Cortex of kidney (tissue), 1 donor: ENCODE results near the gene DNAJC13.
"Not testable (repeated sequence)": the region's sequence is repeated elsewhere in the genome, so short reads cannot be mapped to it uniquely, and the experiment has no call there.

Experiments used
- DNase-seq: peaks from one replicate; lab custom pipeline; 2025; lab: John Stamatoyannopoulos, UW

The DNAJC13 gene, protein sequence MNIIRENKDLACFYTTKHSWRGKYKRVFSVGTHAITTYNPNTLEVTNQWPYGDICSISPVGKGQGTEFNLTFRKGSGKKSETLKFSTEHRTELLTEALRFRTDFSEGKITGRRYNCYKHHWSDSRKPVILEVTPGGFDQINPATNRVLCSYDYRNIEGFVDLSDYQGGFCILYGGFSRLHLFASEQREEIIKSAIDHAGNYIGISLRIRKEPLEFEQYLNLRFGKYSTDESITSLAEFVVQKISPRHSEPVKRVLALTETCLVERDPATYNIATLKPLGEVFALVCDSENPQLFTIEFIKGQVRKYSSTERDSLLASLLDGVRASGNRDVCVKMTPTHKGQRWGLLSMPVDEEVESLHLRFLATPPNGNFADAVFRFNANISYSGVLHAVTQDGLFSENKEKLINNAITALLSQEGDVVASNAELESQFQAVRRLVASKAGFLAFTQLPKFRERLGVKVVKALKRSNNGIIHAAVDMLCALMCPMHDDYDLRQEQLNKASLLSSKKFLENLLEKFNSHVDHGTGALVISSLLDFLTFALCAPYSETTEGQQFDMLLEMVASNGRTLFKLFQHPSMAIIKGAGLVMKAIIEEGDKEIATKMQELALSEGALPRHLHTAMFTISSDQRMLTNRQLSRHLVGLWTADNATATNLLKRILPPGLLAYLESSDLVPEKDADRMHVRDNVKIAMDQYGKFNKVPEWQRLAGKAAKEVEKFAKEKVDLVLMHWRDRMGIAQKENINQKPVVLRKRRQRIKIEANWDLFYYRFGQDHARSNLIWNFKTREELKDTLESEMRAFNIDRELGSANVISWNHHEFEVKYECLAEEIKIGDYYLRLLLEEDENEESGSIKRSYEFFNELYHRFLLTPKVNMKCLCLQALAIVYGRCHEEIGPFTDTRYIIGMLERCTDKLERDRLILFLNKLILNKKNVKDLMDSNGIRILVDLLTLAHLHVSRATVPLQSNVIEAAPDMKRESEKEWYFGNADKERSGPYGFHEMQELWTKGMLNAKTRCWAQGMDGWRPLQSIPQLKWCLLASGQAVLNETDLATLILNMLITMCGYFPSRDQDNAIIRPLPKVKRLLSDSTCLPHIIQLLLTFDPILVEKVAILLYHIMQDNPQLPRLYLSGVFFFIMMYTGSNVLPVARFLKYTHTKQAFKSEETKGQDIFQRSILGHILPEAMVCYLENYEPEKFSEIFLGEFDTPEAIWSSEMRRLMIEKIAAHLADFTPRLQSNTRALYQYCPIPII (N-terminal part only)

DNA sequence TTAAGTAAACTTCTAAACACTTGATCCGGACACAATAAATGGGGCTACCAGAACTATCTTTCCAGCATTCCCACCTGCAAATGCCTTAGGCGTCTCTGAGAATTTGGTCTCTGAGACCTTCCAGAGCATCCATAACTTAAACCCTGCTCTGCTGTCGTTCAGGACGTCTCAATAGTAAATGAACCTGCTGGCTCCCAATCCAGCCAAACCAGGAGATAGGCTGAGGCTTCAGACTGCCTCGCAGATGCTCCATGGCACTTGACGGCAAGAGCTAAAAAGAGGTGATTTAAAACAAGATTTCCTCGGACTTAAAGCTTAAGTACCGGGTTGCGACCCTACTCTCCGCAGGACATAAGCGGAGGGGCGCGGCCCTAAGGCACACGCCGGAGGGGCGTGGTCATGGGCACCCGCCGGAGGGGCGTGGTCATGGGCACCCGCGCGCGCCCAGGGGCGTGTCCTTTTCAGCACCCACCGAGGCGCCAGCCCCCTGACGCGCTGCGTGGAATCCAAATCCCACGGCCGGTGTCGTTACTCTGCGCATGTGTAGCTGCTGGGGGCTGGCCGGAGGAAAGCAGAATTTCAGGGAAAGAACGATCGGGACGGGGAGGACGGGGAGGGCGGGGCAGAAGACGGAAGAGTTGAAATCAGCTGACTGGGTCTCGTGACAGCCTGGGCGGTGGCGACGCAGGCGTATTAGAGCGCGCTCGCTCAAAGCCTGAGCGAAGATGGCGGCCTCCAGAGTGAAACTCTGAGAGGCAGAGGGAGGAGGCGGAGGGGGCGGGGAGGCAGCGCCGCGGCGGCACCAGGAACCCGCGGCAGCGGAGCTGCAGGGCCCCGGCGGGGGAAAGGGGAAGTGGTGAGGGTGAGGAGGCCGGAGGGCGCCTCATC lies at the start of gene DNAJC13:
TSS of gene DNAJC13 (plus strand) at position 696 of the 888 bp plus-strand sequence. CDS start 17,049 bp downstream, outside the sequence.
- DNase-seq: no peak

DNA sequence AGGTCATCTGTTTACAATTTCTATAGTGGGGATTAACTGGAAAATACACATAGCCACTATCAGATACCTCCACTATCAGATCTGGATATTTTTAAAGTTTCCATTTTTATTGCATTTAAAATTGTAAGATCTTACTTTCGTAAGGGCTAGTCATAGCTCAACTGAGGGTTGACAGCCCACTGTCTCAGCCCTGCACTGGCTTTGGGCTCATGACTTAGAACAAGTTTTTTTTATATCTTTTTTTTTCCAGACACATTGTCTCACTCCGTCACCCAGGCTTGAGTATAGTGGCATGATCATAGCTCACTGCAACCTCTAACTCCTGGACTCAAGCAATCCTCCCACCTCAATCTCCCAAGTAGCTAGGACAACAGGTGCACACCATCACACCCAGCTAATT lies 48.8 kb upstream of the DNAJC13 start:
- no peak for DNase-seq

DNA sequence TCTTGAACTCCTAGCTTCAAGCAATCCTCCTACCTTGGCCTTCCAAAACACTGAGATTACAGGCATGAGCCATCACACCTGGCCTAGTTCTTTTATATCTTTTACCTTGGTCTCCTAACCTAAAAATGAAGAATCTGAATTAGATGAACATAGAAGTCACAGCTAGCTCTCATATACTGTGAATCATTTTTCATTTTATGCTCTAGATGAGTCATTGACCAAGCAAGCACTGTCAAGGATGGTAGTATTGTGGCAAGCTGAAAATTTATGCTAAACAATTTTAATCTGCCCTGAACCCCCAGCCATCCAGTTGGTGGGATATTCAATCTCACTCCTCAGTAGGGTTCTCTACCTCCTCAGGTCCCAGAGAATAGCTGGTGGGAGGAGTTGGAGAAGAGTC lies 48.3 kb upstream of the DNAJC13 start:
- DNase-seq: no peak

DNA sequence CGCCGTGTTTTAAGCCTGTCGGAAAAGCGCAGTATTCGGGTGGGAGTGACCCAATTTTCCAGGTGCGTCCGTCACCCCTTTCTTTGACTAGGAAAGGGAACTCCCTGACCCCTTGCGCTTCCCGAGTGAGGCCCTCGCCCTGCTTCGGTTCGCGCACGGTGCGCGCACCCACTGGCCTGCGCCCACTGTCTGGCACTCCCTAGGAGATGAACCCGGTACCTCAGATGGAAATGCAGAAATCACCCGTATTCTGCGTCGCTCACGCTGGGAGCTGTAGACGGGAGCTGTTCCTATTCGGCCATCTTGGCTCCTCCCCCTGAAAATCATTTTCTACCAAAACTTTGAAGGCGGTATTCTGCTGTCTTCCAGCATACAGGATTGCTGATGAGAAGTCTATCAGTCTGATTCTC lies 40.4 kb upstream of the DNAJC13 start:
- DNase-seq: not testable (repeated sequence)

DNA sequence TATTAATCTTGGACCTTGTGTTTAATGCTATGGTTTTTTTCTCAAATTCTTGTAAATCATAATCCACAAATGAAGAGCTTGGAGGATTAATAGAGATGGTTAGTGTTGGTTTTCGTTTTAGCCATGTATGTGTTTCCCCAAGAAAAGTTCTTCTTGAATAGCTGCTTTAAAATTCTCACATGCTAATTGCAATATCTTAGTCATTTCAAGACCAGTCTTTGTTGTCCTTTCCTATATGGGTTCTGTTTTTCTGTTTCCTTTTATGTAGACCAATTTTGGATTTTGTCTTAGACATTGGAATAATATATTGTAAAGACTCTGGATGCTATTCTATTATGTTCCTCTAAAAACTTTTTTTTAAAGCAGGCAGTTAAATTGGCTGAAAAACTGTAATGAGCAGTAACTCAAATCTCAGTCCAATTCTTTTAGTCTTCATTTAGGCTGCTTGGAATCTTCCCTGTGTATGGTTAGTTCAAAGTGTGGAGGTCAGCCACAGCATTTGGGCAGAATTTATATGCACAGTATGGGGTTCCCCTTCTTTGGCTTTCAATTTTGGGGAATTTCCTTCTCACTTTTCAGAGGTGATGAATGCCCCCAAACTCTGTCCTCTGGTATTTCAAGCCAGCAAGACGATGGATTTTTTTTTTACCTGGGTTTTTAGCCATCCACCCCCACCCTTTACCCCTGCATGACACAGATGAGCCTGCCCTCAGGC lies 39.1 kb upstream of the DNAJC13 start:
- DNase-seq: no peak

DNA sequence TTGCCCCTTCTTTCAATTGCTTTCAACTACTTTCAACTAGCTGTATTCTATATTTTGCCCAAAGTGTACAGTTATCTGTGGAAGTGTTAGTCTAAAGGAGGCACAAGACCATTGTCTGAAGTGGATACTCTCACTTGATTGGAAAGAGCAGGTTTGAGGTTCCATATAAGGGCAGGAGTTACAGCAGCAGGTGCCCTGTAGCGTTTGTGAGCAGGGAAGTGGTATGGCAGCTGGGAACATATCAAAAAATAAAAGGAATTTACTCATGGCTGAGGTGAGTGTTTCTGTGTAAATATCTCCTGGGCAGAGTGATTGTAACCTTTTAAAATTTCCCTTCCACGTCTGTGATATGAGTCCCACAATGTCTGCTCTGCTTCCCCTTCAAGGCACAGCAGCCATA lies 38.5 kb upstream of the DNAJC13 start:
- DNase-seq: no peak

DNA sequence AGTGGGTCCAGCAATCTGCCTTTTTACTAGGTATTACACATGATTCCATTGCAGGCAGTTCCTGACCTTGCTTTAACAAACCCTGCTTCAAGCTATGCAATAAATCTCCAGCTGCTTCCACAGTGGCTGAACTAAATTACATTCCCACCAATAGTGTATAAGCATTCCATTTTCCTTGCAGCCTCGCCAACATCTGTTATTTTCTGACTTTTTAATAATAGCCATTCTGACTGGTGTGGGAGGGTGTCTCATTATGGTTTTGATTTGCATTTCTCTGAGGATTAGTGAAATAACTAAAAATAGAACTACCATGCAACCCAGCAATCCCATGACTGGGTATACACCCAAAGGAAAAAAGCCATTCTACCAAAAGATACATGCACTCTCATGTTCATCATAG lies 36.4 kb upstream of the DNAJC13 start:
- DNase-seq: no peak

DNA sequence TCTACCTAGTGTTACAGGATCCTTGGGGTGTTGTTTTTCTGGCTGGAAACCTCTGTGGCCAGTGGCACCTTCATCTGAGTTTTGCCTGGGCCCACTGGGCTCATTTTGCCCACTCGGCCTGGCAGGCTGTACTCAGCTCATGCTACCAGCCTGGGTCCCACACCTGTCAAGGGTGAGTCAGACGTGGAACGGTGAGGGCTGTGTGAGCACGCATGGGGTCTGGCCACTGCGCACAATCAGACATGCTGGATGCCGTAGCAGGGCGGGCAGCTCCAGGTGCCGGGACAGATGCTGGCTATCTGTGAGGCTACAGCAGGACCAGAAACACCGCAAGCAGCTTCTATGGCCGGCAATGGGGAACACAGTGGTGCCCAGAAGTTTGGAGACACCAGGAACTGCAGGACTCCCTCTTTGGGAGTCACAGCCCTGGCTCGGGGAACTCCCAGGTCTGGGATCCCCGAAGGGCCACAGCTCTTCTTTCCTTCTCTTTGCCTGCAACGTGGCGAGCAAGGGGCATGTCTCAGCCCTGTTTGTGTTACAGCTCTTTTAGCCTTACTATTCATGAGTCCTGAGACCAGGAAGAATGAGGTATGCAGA lies 35.9 kb upstream of the DNAJC13 start:
- no peak for DNase-seq

DNA sequence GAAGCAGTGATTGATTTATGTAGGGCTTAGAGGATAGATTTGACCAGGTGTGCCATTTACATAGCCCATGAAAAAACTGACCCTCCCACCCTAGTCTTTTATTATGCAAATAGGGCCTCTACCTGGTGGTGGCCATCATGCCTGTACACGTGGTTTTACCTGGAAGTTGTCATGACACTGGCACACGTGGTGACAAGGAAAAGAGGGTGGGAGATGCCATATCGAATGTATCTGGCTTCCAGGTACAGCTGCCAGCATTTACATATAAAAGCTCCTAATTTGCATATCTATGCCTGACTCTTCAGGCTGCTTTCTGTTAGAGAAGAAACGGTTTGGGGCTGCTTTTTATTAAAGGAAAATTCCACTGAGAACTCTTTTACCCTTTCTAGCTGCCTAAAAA lies 35.0 kb upstream of the DNAJC13 start:
- no peak for DNase-seq

DNA sequence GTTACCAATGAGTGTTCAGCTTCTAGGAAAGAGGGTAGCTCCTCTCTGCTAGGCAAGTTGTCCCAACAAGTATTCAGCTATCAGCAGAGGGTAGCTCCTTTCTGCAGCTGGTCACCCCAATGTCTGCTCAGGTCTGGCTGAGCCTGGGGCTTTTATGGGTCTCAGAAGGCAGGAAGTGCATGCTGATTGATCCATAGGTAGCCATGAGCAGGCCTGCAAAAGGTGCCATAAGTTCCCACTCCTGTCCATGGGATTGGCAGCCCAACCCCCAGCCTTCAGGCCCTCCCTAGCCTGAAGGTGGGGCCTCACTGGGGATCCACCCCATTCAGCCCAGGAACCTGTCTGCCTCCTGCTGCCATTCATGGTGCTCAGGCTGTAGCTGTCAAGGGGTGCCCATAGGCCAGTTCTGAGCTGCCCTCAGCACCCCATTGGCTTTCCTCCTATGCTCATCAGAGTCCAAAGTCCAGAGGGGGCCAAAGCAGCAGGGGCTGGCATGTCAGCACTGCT lies 34.6 kb upstream of the DNAJC13 start:
- no peak for DNase-seq

DNA sequence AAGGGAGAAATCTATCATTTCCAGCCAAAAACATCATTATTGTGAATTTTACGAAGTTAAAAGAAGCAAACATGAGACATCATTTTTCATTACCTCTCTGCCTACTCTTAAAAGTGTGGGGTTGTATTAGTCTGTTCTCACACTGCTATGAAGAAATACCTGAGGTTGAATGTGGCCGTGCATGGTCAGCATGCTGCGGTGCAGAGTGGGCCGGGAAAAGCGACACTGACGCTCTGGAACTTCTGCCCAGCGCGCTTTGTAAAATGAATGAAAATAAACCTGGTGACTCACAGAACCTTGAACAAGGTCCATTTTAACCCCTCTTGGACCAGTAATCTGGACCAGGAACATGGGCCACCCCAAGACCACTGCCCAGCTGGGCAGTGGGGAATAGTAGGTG lies 31.0 kb upstream of the DNAJC13 start:
- DNase-seq: no peak

DNA sequence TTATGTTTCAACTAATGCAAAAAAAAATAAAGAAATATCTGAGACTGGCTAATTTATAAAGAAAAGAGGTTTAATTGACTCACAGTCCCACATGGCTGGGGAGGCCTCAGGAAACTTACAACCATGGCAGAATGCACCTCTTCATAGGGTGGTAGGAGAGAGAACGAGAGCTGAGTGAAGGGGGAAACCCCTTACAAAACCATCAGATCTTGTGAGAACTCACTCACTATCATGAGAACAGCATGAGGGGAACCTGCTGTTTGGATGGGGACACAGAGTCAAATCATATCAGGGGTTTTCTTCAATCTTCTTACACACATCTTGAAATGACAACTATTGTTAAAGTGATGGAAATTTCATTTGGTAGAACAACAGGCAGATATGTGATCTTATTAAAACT lies 24.6 kb upstream of the DNAJC13 start:
- not testable (repeated sequence) for DNase-seq

DNA sequence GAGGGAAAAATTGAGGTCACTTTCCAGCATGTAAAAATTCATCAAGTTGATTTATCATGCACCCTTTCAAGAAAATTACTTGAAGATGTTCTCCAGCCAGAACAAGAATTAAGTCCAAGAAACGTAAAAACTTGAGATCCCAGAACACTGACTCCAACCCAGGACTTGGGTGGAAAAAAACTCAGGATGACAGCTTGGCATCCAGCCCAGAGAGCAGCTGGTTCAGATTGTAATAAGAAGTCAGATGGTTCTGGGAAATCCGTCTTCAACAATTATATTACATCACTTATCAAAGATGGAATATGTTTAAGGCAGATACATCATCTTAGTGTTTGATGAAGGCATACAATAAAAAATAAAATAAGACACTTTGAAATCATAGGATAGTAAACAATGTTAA lies 23.0 kb upstream of the DNAJC13 start:
- DNase-seq: no peak

DNA sequence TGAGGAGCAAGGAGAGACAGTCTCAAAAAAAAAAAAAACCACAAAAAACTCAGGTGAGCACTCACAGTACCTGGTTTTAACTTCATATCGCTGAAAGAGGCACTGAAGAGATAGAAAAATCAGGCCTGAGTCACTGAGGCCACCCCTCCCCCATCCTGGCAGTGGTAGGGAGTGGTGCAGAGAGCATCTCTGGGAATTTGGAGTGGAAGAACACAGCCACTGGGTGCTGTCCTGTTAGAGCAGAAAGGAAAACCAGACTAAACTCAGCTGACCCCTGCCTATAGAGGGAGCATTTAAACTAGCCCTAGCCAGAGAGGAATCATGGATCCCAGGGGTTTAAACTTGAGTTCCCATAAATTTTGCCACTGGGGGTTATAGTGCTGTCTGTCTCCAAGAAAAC lies 22.2 kb upstream of the DNAJC13 start:
- no peak for DNase-seq

DNA sequence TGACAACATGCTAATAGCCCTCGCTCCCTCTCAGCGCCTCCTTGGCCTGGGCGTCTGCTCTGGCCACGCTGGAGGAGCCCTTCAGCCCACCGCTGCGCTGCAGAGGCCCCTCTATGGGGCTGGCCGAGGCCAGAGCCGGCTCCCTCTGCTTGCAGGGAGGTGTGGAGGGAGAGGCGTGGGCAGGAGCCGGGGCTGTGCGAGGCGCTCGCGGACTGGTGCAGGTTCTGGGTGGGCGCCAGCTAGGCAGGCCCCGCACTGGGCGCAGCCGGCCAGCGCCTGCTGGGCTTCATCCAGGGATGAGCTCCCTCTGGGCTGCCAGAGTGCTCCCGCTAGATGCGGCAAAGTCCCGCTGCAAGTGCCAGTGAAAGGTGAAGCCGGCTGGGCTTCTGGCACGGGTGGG lies 21.0 kb upstream of the DNAJC13 start:
- no peak for DNase-seq

DNA sequence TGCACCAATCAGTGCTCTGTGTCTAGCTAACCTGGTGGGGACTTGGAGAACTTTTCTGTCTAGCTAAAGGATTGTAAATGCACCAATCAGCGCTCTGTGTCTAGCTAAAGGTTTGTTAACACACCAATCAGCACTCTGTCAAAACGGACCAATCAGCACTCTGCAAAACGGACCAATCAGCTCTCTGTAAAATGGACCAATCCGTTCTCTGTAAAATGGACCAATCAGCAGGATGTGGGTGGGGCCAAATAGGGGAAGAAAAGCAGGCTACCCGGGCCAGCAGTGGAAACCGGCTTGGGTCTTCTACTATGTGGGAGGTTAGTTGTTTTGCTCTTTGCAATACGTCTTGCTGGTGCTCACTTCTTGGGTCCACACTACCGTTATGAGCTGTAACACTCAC lies 20.5 kb upstream of the DNAJC13 start:
- DNase-seq: not testable (repeated sequence)

DNA sequence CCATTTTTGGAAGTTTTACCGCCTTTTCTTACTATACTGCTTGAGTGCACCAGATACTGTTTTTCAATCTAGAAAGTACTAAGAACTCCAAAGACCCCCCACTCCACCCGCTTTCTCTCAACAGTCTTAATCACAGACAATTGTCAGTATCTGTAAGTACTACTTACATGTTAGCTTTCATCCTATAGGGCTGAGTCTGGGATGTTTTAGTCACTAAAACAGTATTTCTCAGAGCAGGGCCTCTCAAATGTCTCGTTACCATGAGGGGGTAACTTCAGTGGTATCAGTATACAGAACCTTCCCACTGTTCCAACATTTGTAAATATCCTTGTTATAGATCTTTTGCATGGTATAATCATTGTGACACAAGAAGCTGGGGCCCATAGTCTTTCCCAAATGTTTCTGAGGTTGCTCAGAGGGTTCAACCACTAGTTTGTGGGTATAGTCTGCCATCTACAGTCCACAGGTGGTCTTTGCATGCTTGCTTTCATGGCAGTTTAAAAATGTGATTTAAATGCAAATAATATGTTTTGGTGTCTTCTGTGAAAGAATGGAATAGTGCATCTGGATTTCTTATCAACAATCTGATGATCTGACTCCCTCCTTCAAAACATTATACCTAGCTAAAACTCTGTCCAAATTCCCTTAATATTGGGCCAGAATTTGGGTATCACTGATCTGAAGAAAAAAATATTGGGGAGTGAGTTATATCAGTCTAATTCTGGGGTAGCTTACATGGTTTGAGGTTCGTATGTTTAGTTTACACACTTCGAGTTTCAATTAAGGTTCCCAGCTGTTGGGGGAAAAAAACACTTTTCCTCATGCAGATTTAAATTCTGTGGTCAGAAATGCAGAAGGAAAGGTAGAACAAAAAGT lies 18.0 kb upstream of the DNAJC13 start:
- no peak for DNase-seq

DNA sequence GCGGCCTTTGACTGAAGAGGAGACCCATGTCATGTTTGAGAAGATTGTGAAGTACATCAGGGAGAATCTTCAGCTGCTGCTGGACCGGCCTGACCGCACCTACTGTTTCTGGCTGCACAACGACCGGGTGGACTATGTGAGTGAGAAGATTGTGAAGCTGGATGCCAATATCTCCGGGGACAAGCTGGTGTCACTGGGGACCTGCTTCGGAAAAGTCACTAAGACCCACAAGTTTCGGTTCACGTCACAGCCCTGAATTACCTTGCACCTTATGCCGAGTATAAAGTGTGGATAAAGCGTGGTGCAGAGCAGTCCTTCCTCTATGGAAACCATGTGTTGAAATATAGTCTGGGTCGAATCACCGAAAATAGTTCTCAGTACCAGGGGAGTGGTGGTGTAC lies 16.0 kb upstream of the DNAJC13 start:
- no peak for DNase-seq

DNA sequence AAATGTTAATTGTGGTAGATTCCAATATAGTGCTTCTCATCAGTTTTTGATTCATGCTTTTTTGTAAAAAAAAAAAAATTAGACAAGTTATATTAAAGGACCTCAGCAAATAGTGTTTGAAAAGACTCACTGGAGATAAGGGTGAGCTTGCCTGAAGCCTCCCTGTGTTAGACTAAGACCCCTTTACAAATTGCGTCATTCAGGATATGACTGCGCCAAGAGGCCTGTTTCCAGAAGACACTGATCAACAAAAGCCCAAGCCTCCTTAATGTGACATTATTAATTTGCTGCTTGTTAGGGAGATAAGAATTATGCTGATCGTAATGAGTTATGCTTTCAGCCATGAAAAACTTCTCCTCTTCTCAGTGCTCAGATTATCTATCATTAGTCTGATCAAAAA lies 13.0 kb upstream of the DNAJC13 start:
- DNase-seq: no peak
